NAMALWA (cell line): Measurements from ENCODE around the gene SOBP.

ENCODE experiments used
- DNase-seq: peaks from one replicate; pipeline ENCODE4 v3.0.0-alpha.2; 2015; ENCODE audit warnings: low spot score

SOBP gene

DNA sequence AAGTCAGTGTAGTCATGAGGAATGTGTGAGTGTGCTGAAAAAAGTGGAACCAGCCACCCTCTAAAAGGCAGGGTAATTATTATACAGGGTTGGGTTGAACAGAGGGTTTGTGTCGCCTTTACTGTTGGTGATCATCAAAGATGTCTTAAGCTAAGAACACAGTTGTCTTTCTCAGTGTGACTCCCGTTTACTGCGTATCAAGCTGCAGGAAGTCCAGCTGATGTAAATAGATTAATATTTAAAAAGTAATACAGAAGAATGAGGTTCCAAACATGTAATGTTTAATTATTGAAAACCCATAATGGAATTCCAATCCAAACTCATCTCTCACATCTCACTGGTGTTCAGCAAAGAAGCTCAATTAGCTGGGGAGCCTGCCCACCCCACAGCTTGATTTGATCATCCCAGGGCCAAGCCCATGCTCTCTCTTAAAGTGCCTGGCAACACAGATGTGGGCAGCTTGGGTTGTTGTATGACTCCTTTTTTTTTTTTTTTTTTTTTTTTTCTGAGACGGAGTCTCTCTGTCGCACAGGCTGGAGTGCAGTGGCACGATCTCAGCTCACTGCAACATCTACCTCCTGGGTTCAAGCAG is 127.5 kb downstream of the SOBP start:
- DNase-seq = no peak

DNA sequence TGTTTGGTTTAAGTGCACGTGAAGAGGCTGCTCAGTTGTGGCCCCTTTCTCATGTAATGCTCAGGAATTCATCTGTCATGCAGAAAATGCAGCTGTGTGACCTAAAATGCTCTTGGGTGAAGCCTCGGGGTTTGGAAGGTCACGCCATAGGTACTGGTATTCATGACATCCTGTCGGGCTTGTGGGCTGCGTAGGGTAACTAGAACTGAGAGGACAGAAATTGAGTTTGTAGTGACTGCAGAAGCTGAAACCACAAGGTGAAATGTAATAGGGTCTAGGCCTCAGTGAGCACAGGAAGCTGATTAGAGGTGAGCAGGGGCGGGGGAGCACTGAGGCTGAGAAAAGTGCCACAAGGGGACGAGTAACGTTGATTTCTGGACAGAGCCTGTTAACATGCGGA is 128.8 kb downstream of the SOBP start:
- peak; percentile 33 for DNase-seq

DNA sequence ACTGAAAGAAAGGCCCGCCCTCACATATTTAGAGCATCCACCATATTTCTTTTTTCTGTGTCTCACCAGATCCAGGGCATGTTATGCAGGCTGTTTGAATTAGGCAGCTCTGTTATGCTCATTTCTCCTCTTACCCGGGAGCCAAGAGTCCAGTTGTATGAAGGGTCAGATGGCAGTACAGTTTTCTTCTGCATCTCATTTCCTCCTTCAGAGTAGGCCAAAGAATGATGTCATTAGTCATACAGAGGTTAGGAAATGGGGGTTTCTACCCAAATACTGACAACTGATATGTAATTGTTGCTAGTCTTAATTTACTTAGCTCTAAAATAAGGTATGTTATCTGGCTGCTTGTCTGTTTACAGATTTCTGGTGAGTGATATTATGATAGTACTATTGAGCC is 130.8 kb downstream of the SOBP start:
- no peak for DNase-seq

DNA sequence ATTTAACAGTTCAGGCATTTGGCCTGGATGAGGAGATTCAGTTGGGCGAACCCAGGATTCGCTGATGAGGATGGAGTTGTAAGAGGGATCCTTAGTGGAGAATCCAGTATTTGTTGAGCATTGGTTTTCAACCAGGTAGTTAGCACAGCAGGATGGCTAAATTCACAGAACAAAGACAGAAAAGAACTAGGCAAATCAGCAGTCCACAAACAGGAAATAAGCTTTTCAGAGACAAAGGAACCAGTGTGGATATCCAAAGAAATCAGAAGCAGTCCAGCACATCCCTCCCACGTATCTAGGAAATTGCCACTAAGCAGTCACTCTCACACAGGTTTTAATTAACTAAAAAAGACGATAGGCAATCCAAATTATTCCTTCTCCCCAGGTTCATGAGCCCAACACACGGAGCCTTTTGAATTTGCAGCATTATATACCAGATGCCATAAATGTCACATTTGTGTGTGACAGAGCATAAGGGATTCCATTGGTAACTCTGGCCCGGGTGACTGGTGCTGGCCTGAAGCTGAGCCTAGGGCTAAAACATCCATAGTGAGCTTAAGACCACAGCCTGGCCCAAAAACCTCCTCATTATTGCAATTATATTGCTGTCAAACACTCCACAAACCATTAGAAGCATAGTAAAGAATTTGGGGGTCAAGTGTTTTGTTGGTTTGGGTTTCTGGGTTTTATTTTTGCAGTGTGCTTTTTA is 131.5 kb downstream of the SOBP start:
- DNase-seq = no peak

DNA sequence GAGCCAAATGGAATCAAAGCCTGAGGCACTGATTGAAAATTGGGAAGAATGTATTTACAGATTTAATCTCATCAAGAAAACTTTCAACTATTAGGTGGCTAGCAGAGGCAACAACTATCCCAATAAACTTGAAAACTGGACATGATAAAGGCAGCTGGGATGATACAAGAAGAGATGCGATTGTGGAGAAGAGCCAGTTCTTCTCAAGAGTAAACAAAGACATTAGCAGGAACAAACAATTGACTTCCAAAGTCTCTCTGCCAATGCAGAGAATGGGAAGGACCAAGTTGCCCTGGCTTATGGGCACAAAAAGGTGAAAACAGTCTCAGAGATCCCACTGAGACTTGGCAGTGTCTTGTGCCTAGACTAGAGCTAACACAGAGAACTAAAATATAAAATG is 132.4 kb downstream of the SOBP start:
- DNase-seq = no peak

DNA sequence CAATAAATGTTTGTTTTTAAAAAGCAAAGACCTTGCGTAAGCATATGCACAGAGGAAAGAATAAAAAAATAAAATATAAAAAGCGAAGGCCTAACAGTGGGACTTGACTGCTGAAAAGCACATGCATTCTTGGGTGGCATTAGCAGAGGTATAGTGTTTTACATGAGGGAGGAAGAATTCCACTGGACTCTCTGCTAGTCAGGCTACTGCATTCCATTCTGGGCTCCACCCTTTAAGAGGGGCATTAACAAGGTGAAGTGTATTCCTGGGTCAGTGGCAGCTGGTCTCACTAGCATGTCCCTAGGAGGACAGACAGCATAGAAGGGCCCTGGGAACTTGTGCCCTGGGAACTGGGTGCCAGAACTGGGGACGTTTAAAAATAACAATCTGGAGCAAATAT is 134.1 kb downstream of the SOBP start:
- no peak for DNase-seq

DNA sequence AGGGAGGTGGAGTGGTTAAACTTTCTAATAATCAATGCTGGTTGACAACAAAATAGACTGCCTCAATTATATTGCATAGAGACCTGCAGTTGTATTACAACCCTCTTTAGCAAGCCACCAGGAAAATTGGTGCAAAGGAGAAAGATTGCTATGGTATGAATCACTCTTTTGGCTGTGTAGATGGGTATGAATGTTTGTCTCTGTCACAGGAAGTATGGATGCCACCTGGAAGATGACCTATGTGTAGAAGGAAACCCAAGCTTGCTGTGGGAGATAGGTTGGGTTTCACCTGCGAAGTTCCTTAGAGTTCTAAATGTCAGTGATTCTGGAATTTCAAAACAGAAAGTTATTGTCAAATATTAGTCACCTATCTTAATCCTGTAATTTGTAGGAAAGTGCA is 134.6 kb downstream of the SOBP start:
- no peak for DNase-seq

DNA sequence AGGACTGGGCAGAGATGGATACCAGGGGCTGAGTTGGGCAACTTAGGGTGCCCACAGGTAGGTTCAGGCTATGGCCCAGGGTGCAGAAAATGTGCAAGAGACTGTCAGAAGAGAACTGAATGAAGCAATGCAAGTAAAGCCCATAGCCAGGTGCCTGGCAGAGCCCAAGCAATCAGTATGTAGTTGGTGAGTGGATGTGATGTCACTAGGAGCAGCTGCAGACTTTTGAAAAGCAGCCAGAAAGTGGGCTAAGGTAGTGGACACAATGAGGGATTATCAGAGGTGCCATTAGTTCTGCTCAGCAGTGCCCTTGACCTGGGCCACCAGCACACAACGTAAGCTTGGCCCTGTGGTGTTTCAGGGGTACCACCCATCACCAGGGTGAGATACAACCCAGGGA is 135.3 kb downstream of the SOBP start:
- DNase-seq = no peak

DNA sequence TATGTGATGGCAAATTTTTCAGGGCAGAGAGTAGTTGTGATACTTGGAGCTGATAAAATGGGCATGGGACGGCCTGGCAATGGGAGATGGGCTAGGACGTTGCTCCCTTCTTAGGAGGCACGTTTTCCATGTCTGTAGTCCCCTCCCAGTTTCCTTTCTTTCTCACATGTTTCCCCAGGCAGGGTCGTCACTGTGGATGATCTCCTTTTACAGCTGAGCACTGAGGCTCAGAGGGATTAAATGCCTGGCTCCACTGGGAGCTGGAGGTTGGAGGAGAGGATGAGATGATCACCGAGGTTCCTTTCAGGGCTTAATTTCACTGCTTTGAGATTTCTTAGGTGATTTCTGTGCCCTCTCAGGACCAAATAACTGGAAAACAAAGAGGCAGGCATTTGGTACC is 136.7 kb downstream of the SOBP start:
- DNase-seq = no peak

DNA sequence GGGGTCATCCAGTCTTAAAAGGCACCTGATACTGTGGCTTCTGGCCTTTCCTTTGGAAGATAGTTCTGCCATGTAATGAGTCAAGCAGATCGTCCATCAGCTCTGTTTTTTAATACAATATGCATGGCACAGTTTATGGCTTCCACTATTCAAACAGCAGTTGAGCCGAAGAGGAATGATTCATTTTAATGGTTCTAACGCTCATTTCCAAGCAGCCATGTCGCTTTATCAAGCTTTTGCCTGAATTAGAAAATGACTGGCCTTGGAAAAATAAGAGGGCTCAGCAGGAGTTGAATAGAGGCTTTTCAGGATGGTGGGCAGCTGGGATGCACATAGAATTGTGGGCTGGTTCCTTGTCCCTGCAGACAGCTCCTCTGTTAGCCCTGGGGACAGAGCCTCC is 138.1 kb downstream of the SOBP start:
- no peak for DNase-seq

DNA sequence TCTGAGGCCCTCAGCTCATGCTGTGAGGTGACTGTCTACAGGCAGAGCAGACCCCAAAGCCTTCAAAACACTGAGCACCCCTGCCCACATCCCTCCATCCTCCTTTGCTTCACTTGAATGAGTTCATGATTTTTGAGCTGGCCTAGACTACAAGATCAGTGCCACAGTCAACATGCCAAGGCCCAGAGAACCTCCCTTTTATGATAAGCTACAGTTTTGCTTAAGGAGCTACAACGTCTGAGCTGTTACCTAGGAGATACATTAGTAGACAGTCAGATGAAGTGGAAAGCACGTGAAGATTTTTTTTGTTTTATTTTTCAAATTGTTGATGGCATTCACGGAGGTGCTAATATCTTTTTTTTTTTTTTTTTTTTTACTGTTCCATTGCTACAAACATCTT is 139.0 kb downstream of the SOBP start:
- no peak for DNase-seq

DNA sequence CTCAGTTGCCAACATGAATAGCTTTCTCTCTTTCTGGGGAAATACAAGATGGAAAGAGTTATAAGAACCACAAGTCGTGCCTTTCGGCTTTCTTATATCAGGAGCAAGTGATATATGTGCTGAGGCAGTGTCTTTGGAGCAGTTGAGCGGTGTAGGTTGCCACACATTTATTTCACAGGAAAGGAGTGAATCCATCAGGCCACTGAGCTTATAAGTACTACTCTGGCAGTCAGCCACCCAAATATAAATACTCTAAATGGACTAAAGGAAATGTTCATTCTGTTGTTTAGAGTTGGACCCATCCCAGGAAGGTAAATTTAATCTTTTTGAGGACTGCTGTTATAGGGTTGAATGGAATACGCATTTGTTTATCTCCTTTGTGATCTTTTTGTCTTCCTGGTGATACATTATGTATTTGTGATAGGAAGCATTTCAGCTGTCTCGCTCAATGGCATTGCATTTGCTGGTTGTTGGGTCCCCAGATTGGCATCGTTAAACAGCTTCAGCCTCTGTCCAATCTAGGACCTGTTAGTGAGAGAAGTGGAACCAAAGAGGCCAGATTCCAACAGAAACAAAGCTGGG is 139.7 kb downstream of the SOBP start:
- DNase-seq = no peak

DNA sequence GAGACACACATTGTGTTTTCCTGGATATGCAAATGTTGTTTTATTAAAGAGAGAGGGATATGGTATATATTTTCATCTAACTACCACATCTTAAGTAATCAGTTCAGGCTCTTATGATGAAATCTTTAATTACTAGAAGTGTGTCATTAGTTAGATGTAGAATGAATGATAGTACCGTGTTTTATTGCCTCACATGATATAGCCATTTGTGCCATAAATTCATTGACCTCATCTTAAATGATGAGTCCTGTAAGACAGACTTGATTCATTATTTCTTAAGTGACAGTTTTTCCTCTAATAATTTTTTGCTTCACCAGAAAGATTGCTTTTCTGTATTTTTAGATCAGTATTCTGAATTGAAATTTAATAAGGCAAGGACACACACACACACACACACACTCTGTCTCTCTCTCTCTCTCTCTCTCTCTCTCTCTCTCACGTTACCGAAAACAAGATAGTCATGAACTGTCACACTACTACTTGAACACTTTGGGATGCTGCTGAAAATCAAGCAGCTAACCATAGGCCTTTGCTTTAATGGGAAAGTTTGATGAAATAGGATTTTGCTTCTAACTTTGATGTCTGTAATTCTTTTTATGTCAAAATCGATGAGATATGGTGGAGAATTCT is 140.5 kb downstream of the SOBP start:
- no peak for DNase-seq

DNA sequence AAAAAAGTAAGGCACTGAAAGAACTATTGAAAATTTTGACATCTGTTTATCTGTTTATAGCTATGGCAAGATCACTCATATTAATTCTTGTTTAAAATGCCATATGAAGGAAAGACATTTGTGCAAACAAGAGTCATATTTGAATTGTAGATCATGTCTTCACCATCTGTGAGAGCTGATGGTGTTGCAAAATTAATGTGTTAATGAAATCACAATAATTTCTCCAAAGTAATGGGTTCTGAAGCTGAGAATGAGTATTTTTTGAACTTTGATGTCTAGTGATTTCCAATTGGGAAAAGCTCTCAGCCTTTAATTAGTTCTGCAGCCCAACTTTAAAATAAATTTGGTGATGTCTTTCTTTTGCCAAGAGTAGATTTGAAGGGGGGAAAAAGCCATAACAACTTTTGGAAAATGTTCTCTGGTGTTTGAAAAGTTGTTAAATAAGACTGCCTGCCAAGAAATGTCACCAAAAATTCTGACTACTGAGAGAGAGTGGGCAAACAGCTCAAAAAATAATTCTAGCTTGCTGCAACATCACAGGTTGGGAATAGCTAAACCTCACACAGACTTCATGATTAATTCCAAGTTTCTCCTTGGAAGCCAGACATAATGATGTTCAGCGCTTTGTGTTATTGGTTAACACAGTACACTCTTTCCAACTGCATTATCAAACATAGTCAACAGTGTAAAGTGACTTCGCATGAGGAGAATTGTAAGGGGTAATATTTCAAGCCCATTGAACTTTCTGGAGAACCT is 142.6 kb downstream of the SOBP start:
- no peak for DNase-seq

DNA sequence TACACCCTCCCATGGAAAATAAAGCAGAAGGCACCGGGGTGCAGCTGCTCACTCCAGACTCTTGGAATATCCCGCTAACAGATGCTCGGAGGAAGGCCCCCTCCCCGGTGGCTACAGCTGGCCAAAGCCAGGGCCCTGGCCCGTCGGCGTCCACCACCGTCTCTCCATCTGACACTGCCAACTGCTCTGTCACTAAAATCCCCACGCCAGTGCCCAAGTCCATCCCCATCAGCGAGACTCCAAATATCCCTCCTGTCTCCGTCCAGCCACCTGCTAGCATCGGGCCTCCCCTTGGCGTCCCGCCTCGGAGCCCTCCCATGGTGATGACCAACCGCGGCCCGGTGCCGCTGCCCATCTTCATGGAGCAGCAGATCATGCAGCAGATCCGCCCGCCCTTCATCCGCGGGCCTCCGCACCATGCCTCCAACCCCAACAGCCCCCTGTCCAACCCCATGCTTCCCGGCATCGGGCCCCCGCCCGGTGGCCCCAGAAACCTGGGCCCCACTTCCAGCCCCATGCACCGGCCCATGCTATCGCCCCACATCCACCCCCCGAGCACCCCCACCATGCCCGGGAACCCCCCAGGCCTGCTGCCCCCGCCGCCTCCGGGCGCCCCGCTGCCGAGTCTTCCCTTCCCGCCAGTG is 143.9 kb downstream of the SOBP start:
- no peak for DNase-seq

DNA sequence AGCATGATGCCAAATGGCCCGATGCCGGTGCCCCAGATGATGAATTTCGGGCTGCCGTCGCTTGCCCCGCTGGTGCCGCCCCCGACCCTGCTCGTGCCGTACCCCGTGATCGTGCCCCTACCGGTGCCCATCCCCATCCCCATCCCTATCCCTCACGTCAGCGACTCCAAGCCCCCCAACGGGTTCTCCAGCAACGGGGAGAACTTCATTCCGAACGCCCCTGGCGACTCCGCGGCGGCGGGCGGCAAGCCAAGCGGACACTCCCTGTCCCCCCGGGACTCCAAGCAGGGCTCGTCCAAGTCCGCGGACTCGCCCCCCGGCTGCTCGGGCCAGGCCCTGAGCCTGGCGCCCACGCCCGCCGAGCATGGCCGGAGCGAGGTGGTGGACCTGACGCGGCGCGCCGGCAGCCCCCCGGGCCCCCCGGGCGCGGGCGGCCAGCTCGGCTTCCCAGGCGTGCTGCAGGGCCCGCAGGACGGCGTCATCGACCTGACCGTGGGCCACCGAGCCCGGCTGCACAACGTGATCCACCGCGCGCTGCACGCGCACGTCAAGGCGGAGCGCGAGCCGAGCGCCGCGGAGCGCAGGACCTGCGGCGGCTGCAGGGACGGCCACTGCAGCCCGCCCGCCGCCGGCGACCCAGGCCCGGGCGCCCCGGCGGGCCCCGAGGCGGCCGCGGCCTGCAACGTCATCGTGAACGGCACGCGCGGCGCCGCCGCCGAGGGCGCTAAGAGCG is 144.6 kb downstream of the SOBP start:
- no peak for DNase-seq

DNA sequence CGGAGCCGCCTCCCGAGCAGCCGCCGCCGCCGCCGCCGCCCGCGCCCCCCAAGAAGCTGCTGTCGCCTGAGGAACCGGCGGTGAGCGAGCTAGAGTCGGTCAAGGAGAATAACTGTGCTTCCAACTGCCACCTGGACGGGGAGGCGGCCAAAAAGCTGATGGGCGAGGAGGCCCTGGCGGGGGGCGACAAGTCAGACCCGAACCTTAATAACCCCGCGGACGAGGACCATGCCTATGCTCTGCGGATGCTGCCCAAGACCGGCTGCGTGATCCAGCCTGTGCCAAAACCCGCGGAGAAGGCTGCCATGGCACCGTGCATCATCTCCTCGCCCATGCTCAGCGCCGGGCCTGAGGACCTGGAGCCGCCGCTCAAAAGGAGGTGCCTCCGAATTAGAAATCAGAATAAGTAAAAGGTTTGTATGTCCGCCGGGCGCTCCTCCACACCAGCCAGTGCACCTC is 145.2 kb downstream of the SOBP start:
- no peak for DNase-seq

DNA sequence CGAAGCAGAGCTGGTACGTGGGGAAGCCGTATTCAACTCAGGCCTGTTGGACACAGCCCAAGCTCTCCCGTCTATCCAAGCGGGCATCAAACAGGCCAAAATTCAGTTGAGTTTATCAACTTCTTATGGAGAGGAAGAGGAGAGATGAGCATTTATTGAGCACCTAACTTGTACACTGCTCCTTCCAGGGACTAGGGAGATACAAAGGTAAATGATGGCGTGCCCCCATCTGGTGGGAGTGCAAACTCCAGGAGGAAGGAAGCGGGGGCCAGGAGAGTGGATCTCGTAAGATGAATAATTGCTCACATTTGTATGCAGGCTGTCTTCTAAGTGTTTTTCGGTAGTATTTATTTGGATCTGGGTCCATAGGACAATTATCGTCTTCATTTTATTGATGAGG is 146.6 kb downstream of the SOBP start:
- DNase-seq = no peak

DNA sequence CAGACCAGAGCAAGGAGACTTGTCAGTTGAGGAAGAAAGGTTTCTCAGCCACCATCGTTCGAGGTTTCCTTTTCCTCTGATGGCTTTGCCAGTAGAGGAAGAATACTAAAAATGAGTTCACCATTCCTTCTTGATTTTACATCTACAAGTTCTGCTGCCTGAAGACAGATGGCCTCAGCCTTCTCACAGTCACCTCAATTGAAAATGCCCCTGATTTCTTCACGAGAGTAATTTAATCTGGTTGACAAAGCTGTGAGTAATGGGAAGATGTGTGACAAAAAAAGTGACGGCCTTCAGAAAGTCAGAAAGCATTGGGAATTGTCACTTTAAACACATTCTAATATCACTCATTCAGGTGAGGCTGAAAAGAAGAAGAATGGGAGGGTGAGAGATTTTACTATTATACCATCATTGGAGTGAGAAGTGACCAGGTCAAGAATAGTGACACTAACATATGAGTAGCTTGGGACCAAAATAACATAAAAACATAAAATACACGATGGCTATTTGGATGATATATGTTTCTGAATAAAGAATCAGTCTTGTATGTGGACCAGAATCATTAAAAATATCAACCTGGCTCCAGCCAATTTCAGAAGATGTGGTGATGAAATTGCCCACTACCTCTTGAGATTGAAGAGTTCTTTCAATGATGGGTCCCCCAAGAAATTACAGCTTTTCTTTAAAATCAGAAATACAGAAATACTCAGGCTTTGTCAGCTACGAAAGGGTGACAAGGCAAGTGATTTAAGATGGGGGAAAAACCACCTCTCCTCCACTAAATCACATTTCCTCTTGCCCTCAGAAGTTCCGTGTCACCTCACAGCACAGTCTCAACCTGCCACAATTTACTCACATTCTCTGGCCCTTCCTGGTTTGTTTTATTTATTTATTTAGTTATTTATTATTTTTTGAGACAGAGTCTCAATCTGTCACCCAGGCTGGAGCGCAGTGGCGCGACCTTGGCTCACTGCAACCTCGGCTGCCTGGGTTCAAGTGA is 147.7 kb downstream of the SOBP start:
- DNase-seq = no peak

DNA sequence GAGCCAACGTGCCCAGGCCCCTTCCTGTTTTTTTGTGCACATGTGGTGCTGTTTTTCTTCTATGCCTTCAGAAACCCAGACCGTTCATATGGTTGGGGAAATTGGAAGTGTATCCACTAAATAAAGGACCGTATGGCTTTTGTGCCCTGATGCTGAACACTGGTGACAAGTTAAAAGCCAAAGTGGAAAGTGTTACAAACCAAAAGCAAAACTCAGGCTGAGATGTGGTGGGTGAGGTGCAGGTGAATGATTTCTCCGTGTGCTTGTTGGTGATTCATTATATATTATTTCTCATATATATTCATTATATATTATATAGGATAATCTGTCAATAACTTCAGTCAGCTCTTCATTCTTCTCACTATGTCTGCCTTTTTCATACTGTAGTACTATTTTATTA is 148.6 kb downstream of the SOBP start:
- DNase-seq = no peak
